NCI-H510A (cell line): Measurements from ENCODE around the gene CLCN2.
"Not testable (repeated sequence)": the region's sequence is repeated elsewhere in the genome, so short reads cannot be mapped to it uniquely, and the experiment has no call there.

Source experiments
- DNase-seq: peaks from one replicate; lab custom pipeline; 2025; lab: John Stamatoyannopoulos, UW

CLCN2 gene

GRCh38 chr3:184345317-184346144 is 15.9 kb downstream of the CLCN2 start:
- DNase-seq = peak; percentile 64

GRCh38 chr3:184344579-184345316 is 16.7 kb downstream of the CLCN2 start:
- DNase-seq = no peak

- no peak for DNase-seq
These were observed 18.1 kb downstream of the CLCN2 start for GRCh38 chr3:184343200-184343876.

GRCh38 chr3:184341925-184342324 is 19.5 kb downstream of the CLCN2 start:
- peak; percentile 82 for DNase-seq

- not testable (repeated sequence) for DNase-seq
These were observed 21.8 kb downstream of the CLCN2 start for GRCh38 chr3:184339451-184340135.

GRCh38 chr3:184339001-184339400 is 22.4 kb downstream of the CLCN2 start:
- DNase-seq = peak; percentile 36

GRCh38 chr3:184338511-184338945 is 22.9 kb downstream of the CLCN2 start:
- DNase-seq = peak; percentile 91

GRCh38 chr3:184337981-184338380 is 23.4 kb downstream of the CLCN2 start:
- no peak for DNase-seq

GRCh38 chr3:184337399-184337714 is 24.0 kb downstream of the CLCN2 start, which contains the start of gene FAM131A:
Gene FAM131A, plus strand, starts transcription at chr3:184337600. Its CDS starts 31 bp downstream, at chr3:184337631.
- DNase-seq = no peak

- peak; percentile 17 for DNase-seq
These were observed 24.6 kb downstream of the CLCN2 start for GRCh38 chr3:184336547-184337398.

GRCh38 chr3:184335661-184336546 is 25.5 kb downstream of the CLCN2 start:
- DNase-seq = peak; percentile 56

- DNase-seq = no peak
These were observed 26.1 kb downstream of the CLCN2 start for GRCh38 chr3:184335291-184335660.

GRCh38 chr3:184334470-184335158 is 26.8 kb downstream of the CLCN2 start:
- no peak for DNase-seq

- no peak for DNase-seq
These were observed 27.7 kb downstream of the CLCN2 start for GRCh38 chr3:184333700-184334099.

GRCh38 chr3:184333190-184333589 is 28.2 kb downstream of the CLCN2 start:
- no peak for DNase-seq

GRCh38 chr3:184332370-184333090 is 28.9 kb downstream of the CLCN2 start:
- DNase-seq = no peak

GRCh38 chr3:184328516-184328915 is 32.9 kb downstream of the CLCN2 start:
- DNase-seq = no peak

- DNase-seq = no peak
These were observed 34.2 kb downstream of the CLCN2 start for GRCh38 chr3:184327171-184327570.
